GM21515 (cell line): ENCODE measurements around the gene CHRM5.

ENCODE experiments used
- ATAC-seq: cut with Tn5 transposase; IDR thresholded peaks from one replicate; pipeline ENCODE4 v1.9.1; 2021; ENCODE audit not compliant: unreplicated experiment

The CHRM5 gene, protein sequence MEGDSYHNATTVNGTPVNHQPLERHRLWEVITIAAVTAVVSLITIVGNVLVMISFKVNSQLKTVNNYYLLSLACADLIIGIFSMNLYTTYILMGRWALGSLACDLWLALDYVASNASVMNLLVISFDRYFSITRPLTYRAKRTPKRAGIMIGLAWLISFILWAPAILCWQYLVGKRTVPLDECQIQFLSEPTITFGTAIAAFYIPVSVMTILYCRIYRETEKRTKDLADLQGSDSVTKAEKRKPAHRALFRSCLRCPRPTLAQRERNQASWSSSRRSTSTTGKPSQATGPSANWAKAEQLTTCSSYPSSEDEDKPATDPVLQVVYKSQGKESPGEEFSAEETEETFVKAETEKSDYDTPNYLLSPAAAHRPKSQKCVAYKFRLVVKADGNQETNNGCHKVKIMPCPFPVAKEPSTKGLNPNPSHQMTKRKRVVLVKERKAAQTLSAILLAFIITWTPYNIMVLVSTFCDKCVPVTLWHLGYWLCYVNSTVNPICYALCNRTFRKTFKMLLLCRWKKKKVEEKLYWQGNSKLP

DNA sequence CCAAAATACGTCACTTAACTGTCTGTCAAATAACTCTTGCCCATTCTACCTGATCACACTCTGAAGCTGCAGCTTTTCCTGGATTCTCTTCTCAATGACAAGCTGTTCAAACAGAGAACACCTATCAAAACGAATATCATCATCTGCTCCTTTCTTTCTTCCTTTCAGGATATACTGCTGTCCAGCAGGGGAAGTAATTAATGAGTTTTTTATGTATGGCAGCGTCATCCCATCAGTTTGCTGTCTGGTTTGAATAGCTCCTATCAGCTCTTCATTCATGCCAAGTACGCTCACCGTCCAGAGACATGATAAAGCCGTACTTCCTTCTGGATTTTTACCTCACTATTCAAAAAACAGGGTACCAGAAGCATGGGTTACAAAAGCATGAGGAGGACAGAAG lies at the start of gene CHRM5:
TSS of gene CHRM5 (plus strand) at position 274 of the 400 bp plus-strand sequence. CDS start 94,221 bp downstream, outside the sequence.
- ATAC-seq = no peak

DNA sequence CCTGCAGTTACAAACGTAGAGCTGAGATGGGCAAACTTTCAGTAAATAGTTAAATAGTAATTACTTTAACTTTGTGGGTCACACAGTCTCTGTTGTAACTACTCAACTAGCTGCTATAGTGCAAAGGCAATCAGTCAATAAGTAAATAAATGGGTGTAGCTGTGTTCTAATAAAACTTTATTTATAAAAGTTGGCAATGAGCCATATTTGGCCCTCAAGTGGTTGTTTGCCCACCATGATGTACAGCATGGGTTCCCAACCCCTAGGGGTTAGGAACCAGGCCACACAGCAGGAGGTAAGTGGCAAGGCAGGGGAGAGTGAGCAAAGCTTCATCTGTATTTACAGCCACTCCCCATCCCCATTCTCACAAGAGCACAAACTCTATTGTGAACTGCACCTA lies 44.9 kb upstream of the CHRM5 start:
- no peak for ATAC-seq

DNA sequence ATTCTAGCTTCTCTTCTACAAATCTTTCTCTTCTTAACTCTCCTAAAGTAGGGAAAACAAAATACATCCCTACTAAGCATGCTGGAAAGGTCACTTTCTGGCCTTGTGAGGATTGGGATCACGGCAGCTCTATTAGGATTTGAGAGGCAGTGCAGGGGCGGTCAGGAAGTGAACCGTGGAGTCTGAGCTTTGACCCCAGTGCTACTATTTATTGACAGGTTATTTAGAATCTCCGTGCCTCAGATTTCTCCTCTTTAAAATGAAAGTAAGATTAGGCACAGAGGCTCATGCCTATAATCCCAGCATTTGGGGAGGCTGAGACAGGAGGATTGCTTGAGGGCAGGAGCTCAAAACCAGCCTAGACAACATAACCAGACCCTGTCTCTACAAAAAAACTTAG lies 42.0 kb upstream of the CHRM5 start:
- no peak for ATAC-seq

DNA sequence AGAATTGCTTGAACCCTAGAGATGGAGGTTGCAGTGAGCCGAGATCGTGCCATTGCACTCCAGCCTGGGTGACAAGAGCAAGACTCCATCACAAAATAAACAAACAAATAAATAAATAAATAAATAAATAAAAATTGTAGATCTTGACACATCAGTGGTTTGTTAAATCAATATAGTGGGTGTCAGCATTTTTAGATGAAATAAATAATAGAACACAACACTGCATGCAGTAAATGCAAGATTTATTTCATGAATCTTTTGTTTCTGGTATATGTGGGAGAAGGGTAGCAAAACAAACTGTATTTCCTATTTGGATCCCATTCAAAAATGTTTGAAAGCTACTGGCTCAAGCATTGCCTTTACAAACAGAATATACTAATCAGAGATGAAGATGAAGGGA lies 35.6 kb upstream of the CHRM5 start:
- no peak for ATAC-seq

DNA sequence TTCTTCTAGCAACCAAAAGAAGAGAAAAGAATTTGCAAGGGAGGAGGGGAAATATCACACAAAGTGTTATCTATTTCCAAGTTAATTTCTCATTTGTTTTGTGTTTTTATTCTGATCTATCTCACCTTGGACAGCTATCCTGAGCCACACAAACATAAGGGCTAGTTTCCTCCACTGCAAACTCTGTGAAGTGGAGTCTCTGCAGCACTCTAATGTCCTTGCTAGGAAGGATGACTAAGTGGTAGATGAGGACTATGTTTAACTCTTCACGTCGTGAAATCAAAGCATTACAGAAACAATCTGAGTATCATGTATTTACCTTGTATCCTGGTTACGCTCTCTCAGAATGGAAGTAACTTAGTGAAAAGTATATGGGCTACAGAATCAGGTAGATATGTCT lies 33.9 kb upstream of the CHRM5 start:
- ATAC-seq = no peak

DNA sequence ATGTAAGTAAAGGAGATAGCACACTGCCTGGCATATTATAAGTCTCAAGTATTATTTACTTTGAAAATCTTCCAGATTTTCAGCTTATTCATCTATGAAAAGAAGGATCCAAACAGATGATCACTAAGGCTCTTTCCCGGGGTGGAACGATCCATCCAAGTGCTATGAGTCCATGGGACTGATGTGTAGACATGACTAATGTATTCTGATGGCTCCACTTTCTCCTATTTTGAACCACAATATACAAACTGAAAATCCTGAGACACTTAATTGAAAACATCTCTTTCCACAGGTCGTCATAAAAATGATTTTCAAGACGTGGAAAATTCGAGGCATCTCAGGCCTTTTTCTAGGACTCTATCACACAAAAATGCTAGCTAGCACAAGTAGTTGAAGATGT lies 33.4 kb upstream of the CHRM5 start:
- no peak for ATAC-seq

DNA sequence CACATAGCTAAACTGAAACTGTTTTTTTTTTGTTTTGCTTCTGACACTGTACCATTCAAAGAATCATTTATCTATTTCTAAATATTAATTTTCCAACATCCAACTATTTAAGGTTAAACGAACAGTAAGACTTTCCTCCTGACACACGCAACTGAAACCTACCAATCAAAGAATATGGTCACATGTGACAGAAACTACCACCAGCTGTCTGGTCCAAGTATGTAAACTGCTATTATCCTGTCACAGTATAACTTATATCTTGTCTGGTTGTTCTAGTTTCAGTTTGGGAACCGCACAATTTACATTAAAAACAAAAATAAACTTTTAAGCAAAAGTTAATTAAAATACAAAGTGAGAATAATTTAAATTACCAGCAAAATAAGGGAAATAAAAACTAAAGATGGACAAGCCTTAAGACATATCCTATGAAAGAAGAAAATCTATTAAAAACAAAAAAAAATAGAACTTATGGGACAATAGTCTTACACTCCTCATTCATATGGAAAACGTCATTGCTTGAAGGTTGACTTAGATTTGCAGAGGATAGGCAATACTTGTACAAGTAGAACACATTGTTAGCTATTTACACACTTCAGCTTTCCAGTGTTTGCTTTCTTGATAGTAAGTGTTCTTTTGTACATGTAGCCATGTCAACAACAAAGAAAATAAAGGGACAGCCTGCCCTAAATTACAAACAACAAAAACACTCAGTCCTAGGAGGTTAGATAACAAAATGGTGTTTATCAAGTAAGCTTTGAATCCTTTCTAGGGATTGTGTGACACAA lies 26.8 kb upstream of the CHRM5 start:
- ATAC-seq = peak; percentile 67

DNA sequence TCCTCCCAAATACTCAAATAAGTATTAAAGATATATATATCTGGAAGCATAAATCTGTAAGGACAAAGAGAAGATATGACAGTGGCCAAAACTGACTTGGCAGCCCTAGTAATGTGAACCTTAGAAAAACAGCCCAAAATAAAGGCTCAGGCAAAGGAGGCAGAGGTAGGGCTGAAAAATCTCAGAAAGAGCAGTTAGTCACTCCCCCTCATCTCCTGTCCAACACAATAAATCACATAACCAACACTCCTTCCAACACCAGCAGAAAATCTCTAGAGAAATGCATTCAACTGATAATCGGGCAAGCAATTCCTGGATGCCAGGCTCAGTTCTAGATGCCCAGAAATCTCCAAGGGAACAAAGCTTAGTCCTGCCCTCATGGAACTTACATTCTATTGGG lies 22.1 kb upstream of the CHRM5 start:
- no peak for ATAC-seq

DNA sequence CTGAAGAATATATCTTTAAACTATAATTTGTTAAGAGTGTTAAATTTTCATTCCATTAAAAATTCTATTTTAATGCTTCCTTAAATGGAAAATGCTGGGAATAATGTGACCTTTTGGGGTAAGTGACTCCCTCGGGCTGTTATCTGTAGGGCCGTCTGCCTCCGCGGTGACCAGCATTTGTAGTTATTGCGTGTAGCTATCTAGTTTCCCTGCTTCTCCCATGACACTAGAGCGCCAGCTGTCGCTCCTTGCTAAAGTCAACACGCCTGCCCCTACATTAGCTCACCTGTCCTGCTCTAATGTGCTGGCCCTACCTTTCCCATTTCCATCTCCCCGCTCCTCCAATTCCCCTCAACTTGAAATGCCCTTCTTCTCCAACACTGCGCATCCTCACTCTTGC lies 12.4 kb upstream of the CHRM5 start:
- ATAC-seq = no peak

DNA sequence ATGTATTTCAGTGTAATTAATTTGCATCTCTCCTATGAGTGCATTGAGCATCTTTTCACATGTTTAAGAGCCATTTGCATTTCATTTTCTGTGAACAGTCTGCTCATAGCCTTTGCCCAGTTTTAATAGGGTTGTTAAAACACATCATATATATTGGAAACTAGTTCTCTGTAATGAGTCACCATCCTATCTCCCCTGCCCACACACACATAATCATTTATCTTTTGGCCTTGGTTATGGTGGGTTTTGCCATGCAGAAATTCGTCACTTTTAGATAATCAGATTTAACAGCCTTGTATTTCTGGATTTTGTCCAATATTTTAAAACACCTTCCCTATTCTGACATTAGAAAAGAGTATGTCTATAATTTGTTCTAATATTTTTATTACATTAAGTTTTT lies 11.9 kb upstream of the CHRM5 start:
- no peak for ATAC-seq

DNA sequence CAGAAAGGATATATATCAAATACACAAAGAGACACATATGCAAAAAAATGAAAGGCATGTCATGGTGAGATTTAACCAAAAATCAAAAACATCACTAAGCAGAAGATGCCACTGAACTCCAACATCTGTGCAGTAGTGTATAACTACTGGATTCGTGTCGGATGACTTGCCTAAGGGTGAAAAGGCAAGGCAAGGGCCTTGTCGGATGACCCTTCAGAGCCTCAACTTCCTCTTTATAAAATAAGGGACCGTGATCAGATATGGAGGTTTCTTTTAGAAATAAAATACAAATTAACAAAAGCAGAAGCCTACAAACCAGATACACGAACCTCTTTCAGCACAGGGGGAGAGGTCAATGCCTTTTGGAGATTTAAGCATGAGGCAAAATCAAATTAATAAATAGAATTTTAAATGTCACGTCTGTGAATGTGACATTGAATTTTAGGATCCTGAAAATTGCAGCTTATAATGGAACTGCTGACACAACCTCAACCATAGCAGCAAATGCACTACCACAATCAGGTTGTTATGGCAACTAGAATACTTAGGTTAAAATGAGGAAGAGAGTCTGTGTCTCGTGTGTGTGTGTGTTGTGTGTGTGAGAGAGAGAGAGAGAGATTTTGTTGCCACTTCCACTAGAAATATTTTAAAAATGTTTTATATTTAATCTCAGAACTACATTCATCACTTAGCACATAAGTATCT lies 8.3 kb upstream of the CHRM5 start:
- ATAC-seq = no peak

DNA sequence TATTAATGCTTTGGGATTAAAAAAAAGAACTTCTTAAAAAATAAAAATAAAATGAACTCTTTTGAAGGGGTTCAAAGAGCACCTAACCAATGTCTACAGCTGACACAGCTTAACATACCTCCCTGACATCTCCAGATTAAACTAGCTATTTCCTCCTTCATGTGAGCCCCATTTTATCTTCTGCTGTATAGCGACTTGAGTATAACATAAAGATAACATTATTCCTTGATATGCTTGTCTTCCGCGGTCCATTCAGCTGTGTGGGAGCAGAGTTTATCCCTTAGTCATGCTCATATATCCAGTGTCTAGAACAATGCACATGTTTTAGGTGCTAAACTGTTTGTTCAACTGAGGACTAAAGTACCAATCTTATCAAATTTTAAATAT lies 7.8 kb upstream of the CHRM5 start:
- no peak for ATAC-seq

DNA sequence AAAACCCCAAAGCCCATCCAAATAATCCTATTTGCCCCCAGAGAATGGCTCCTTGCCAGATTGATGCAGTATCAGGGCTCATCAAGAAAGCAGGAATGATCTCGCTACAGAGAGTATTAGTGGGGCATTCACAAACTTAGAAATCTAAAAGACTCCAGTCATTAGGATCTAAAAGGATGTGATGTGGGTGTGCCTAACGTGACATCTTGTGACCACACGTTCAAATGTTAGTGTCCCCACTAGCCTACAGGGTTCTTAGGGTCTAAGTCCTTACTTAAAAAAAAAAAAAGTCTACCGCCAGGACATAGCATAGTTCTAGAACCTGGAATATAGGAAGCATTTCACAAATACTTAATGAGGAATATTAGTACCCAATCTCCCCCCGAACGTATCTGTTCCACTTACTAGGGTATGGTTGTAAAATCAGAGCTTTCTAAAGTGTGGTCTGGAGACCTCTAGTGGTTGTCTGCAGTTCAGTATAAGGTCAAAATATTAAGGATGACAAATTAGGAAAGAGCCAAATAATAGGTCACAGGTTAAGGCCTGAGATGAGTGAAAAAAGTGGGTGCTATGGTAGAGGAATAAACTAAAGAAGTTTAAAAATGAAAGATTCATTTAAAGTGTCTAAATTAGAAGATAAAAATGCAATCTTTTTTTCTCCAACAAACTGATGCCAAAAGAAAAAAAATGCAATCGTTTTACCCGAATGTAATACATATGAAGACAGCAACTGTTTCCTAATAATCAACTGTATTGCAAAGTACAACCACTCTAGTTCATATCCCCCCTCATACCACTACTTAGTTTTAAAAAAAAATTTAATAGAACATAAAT lies 4.2 kb upstream of the CHRM5 start:
- ATAC-seq = no peak

DNA sequence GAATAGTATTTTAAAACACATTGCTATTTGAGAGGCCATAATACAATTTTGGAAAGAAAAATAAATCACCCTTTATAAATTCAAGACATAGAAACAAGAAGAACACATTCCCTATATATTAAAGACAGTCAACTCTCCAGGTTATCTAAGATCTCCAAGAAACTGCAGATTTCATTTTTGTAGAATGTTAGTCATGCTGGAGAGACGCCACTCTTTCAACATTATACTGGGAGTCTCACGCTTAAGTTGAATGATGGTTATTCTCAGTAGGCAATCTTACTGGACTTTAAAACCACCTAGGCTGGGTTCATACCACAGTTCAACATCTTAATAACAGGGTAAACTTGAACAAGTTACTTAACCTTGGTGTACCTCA lies 3.6 kb upstream of the CHRM5 start:
- ATAC-seq = no peak

DNA sequence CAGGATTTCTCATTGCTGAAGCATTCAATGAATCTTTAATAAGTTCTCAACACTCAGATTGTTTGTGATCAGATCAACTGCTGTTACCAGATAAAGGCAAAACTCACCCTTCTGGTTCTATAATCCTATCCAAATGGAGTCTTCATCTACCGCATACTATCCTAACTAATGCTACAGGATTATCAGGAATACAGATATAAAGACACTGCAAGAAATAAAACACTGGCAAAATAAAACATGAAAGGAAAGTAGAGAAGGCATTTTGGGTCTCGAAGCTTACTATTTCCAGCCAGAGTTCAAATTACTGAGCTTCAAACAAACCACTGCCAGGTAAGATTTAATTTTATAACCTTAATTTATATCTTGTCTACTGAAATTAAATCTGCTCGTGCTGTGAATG lies 524 bp downstream of the CHRM5 start:
- ATAC-seq = no peak

DNA sequence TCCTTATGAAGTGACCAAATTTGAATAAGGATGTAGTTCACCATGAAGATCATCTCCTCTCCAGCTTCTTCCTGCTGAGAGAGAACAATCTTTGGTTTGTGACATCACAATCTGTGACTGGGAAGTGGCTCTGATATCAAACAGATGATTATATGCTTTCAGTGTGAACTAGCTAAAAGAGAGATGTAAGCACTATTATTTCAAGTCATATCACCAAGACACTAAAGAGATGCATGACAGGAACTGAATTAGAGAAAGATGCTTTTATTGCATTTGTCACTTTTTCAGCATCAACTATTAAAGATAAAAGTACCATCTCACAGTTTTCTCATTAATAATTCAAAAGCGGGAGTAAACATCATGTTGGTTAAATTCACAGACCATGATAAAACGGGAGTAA lies 3.5 kb downstream of the CHRM5 start:
- ATAC-seq = no peak

DNA sequence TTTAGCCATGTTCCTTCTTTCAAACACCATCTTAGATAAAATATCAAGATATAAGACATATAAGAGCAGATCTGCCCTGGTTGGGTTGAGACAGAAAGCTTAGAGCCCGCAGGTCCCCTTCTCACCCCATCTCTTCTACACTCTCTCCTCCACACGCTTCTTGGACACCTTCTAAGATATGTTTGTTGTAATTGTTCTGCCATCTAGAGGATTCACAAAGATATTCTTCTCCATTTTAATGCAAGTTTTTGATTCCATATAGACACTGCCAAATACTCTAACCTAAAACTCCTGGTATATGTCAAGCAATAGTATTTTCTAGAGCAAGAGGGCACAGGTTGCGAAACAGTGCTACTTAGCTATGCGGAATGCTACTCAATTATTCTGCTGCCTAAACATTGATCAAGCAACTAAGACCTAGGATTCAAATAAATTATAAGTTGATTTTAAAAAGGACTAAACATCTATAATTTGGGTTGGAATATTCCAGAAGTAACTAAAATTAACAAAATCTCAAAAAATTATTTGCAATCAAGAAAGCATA lies 6.8 kb downstream of the CHRM5 start:
- no peak for ATAC-seq

DNA sequence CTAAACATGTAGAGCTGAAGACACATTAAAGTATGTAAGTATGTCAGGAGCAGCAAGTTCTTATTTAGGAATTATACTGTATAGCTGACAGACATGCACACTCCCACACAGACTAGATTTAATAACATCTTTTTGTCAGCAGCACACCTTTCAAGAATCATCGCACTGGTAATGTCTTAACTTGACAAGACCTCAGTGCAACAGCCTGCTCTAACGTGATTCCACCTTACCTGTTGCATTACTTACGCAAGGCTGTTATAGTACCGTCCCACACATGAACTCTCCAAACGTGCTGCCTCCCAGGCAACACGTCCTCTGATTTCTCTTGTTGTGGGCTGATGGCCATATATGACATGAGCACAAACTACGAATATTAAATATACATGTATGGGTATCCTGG lies 11.9 kb downstream of the CHRM5 start:
- no peak for ATAC-seq

DNA sequence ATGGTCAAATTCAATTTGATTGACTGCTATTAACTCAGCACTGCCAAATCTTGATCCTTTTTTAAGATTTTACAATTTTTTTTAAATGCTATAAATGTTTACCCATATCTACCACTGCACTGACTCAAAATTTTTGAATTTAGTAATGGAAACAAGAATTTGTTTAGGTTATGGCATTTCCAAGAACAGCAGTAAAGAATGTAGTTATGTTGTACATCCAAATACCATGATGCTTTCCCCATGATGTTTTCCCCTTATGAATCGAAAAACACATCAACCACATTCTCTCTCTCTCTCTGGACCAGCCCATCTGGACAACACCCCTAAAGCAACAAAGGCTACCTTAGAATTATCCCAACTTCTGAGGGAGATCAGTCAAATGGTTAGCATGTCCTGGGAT lies 14.2 kb downstream of the CHRM5 start:
- ATAC-seq = no peak

DNA sequence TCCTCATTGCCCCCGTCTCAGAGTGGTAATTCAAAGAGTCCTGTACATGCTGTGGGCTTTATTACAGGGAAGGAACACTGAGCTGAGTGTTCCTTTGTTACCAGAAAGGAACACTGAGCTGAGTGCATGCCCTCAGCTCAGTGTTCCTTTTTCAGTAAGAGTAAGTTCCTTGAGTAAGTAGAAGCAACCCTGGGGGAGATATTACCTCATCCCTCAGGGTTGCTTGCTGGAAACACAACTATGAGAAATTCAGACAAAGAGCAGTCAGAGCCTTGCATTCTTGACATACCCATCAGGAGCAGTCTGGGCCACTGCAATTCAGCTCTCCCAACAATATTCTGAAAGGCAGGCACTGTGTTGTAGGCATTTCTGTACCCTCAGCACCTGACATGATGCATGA lies 17.0 kb downstream of the CHRM5 start:
- ATAC-seq = no peak

DNA sequence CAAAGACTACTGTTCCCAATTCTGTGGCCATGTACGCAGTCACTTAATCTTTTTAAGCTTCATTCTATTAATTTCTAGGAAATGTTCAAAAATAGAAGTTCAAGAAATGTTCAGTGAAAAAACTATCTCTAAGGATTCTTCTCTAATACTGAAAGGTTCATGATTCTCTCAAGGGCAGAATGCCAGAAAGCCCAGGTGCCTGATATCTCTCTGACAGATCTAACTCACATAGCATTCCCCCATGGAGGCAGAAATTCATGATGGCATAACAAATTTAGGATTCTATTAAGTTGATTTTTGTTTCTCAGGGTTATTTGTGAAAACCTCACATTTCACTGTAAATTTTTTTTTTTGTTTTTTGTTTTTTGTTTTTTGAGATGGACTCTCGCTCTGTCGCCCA lies 17.5 kb downstream of the CHRM5 start:
- no peak for ATAC-seq
